HEK293T (cell line): ENCODE data around the gene TRIOBP.

Experiments
- CTCF ChIA-PET: fragments of 350-600 bp; formaldehyde crosslinking; extraction: SDS; loops from one replicate; lab custom pipeline; 2021; ENCODE audit warnings: antibody characterized with exemption, inconsistent platforms; lab: Yijun Ruan, JAX
- POLR2A ChIA-PET: fragments of 350-600 bp; formaldehyde crosslinking; extraction: SDS; loops from one replicate; lab custom pipeline; 2020; ENCODE audit warnings: antibody characterized with exemption, inconsistent platforms; lab: Yijun Ruan, JAX
- DNase-seq: peaks from one replicate; pipeline ENCODE4 v3.0.0; 2012; ENCODE audit warnings: mixed read lengths; ENCODE audit errors: extremely low spot score
- ARNT ChIP-seq: fragments of 450-650 bp; IDR thresholded peaks from 2 replicates; pipeline ENCODE4 v1.6.1; 2017; ENCODE audit warnings: mild to moderate bottlenecking
- BHLHE40 ChIP-seq: fragments of 450-650 bp; IDR thresholded peaks from 2 replicates; pipeline ENCODE4 v1.6.1; 2016; ENCODE audit warnings: mild to moderate bottlenecking, moderate library complexity, borderline replicate concordance
- CTBP1 ChIP-seq: fragments of 450-650 bp; IDR thresholded peaks from 2 replicates; pipeline ENCODE4 v1.6.1; 2016; ENCODE audit warnings: borderline replicate concordance
- ELF4 ChIP-seq: fragments of 450-650 bp; IDR thresholded peaks from 2 replicates; pipeline ENCODE4 v1.6.1; 2017; ENCODE audit warnings: antibody characterized with exemption
- FOXA1 ChIP-seq: fragments of 450-650 bp; IDR thresholded peaks from 2 replicates; pipeline ENCODE4 v1.6.1; 2016; ENCODE audit warnings: mild to moderate bottlenecking
- FOXK2 ChIP-seq: fragments of 450-650 bp; IDR thresholded peaks from 2 replicates; pipeline ENCODE4 v1.6.1; 2016; ENCODE audit warnings: mild to moderate bottlenecking
- FOXM1 ChIP-seq: fragments of 450-650 bp; IDR thresholded peaks from 2 replicates; pipeline ENCODE4 v1.6.1; 2017; ENCODE audit warnings: mild to moderate bottlenecking, borderline replicate concordance
- HDGF ChIP-seq: fragments of 450-650 bp; IDR thresholded peaks from 2 replicates; pipeline ENCODE4 v1.6.1; 2017; ENCODE audit warnings: antibody characterized with exemption, borderline replicate concordance
- L3MBTL2 ChIP-seq: fragments of 450-650 bp; conservative IDR thresholded peaks from 2 replicates; pipeline ENCODE4 v1.6.1; 2016; ENCODE audit warnings: mild to moderate bottlenecking
- LEF1 ChIP-seq: fragments of 450-650 bp; IDR thresholded peaks from 2 replicates; pipeline ENCODE4 v1.6.1; 2017; ENCODE audit warnings: mild to moderate bottlenecking, borderline replicate concordance
- NFRKB ChIP-seq: fragments of 450-650 bp; IDR thresholded peaks from 2 replicates; pipeline ENCODE4 v1.6.1; 2016; ENCODE audit warnings: mild to moderate bottlenecking, moderate library complexity
- SP1 ChIP-seq: fragments of 450-650 bp; IDR thresholded peaks from 2 replicates; pipeline ENCODE4 v1.6.1; 2017
- SUZ12 ChIP-seq: fragments of 450-650 bp; IDR thresholded peaks from 2 replicates; pipeline ENCODE4 v1.6.1; 2016; ENCODE audit warnings: mild to moderate bottlenecking
- TARDBP ChIP-seq: fragments of 450-650 bp; IDR thresholded peaks from 2 replicates; pipeline ENCODE4 v1.6.1; 2016
- ZNF384 ChIP-seq: fragments of 450-650 bp; IDR thresholded peaks from 2 replicates; pipeline ENCODE4 v1.6.1; 2016
- TF ChIP-seq, protein P1 (sequence below): fragments of 450-650 bp; IDR thresholded peaks from 2 replicates; pipeline ENCODE4 v1.6.1; 2016

The TRIOBP gene

DNA sequence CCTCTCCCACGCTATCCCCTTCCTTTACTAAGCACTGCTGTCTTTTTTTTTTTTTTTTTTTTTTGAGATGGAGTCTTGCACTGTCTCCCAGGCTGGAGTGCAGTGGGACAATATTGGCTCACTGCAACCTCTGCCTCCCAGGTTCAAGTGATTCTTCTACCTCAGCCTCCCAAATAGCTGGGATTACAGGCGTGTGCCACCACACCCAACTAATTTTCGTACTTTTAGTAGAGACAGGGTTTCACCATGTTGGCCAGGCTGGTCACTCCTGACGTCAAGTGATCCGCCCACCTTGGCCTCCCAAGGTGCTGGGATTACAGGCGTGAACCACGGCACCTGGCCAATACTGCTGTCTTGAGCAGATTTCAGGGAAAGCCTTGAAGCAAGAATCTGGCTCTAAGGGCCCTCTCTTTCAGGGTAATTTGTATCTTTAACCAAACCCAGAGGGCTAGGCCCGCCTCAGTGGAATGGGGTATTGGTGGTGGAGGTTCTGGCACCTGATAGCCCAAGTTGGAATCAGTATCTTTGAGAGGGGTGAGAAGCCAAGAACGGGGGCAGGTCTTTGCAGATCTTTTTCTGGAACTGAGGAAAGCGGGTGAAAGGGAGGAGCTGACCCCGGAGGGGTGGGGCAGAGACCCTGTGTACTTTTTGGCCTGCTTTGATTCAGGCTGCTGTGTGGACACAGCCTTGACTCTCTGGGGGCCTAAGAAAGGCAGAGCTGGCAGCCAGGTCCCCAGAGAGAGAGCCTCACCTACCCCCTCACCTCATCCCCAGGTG is 37.0 kb downstream of the TRIOBP start:
- TF ChIP-seq ARNT, result no peak
- no peak for TF ChIP-seq L3MBTL2
- no peak for TF ChIP-seq SUZ12
- no peak for TF ChIP-seq HDGF
- TF ChIP-seq BHLHE40, result no peak
- no peak for TF ChIP-seq TARDBP
- no peak for TF ChIP-seq FOXM1
- ChIA-PET CTCF (interaction anchor here (2.7 kb wide), 1 partner anchor 91 kb away, joined by 9 read pairs; no protein-coding TSS in a partner anchor), POLR2A (interaction anchor here (0.6 to 0.9 kb wide), 2 partner anchors 15 to 74 kb away, joined by 3 read pairs; partner anchors contain the start of gene GCAT)
- no peak for DNase-seq

GRCh38 chr22:37734402-37734700 is 37.5 kb downstream of the TRIOBP start:
- ChIA-PET POLR2A (interaction anchor here (0.9 to 1.0 kb wide), 2 partner anchors 48 to 73 kb away, joined by 3 read pairs; partner anchors contain the start of genes GCAT and NOL12), CTCF (interaction anchor here (0.9 to 2.7 kb wide), 2 partner anchors 54 to 92 kb away, joined by 3 to 9 read pairs; no protein-coding TSS in a partner anchor)
- TF ChIP-seq L3MBTL2 (no peak), FOXK2 (no peak), SP1 (no peak), LEF1 (no peak), FOXM1 (no peak), TARDBP (no peak), NFRKB (no peak), HDGF (no peak), SUZ12 (no peak), ELF4 (no peak), FOXA1 (no peak), BHLHE40 (no peak), ZNF384 (no peak), CTBP1 (no peak), ARNT (no peak)
- TF ChIP-seq, protein P1, sequence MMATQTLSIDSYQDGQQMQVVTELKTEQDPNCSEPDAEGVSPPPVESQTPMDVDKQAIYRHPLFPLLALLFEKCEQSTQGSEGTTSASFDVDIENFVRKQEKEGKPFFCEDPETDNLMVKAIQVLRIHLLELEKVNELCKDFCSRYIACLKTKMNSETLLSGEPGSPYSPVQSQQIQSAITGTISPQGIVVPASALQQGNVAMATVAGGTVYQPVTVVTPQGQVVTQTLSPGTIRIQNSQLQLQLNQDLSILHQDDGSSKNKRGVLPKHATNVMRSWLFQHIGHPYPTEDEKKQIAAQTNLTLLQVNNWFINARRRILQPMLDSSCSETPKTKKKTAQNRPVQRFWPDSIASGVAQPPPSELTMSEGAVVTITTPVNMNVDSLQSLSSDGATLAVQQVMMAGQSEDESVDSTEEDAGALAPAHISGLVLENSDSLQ, result no peak
- no peak for DNase-seq

DNA sequence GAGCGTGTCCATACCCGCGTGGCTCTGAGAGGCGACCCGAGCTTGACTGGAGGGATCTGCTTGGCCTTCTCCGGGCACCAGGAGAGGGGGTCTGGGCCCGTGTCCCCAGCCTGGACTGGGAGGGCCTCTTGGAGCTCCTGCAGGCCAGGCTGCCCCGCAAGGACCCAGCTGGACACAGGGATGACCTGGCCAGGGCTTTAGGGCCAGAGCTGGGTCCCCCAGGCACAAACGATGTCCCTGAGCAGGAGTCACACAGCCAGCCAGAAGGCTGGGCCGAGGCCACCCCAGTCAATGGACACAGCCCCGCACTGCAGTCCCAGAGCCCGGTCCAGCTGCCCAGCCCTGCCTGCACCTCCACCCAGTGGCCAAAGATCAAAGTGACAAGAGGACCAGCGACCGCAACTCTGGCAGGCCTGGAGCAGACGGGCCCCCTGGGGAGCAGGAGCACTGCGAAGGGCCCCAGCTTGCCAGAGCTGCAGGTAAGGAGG is 38.2 kb downstream of the TRIOBP start:
- TF ChIP-seq FOXA1 (no peak), LEF1 (peak; percentile 46; the same call in 1 of the 2 replicates)
- POLR2A ChIA-PET, result interaction anchor here (1.0 kb wide), 1 partner anchor 48 kb away, joined by 3 read pairs; the partner anchor contains the start of gene NOL12
- CTCF ChIA-PET, result interaction anchor here (0.9 to 2.7 kb wide), 2 partner anchors 55 to 92 kb away, joined by 3 to 9 read pairs; no protein-coding TSS in a partner anchor
- DNase-seq, result peak; percentile 48

- no peak for DNase-seq
- TF ChIP-seq ZNF384, result no peak
- TF ChIP-seq, protein P1, result no peak
- no peak for TF ChIP-seq FOXM1
- TF ChIP-seq LEF1, result no peak
- TF ChIP-seq BHLHE40, result no peak
- TF ChIP-seq ELF4, result no peak
- TF ChIP-seq HDGF, result no peak
- TF ChIP-seq NFRKB, result no peak
- no peak for TF ChIP-seq FOXA1
- TF ChIP-seq SUZ12, result no peak
- TF ChIP-seq CTBP1, result no peak
- no peak for TF ChIP-seq ARNT
- no peak for TF ChIP-seq FOXK2
- TF ChIP-seq L3MBTL2, result no peak
- TF ChIP-seq TARDBP, result no peak
- TF ChIP-seq SP1, result no peak
- ChIA-PET CTCF (no interaction called here), POLR2A (no interaction called here)
Observed at GRCh38 chr22:37739035-37739434, 42.2 kb downstream of the TRIOBP start.

GRCh38 chr22:37739611-37740049 is 42.8 kb downstream of the TRIOBP start:
- DNase-seq, result no peak
- POLR2A ChIA-PET, result no interaction called here
- TF ChIP-seq ZNF384 (no peak), CTBP1 (no peak), FOXA1 (no peak), FOXK2 (no peak), HDGF (no peak), SP1 (no peak), LEF1 (no peak), TARDBP (no peak), NFRKB (no peak), BHLHE40 (no peak), FOXM1 (no peak), ELF4 (no peak), SUZ12 (no peak), ARNT (no peak), L3MBTL2 (no peak)
- TF ChIP-seq, protein P1, result no peak
- CTCF ChIA-PET, result no interaction called here
